ENCODE measurements around the gene TAF5.

TAF5 gene

GRCh38 chr10:103367782-103368518, at the start of gene TAF5:
Gene TAF5 (plus strand): TSS chr10:103367976. CDS start chr10:103367990, 14 bp downstream.
- H3K27ac ChIP-seq, result peak within 1 kb of the TSS; percentile 89
- TF ChIP-seq ZFX (IDR thresholded peaks at IDR 0.05; ENCODE audit: borderline replicate concordance), result no peak
- no peak for TF ChIP-seq CTCF (IDR thresholded peaks at IDR 0.05)

GRCh38 chr10:103327906-103328305, 39.9 kb upstream of the TAF5 start:
- no peak for TF ChIP-seq CTCF (IDR thresholded peaks at IDR 0.05)
- no peak overlapping the region for H3K27ac ChIP-seq

- H3K27ac ChIP-seq, result no peak overlapping the region
- TF ChIP-seq CTCF (IDR thresholded peaks at IDR 0.05), result peak; percentile 80
- TF ChIP-seq ZFX (IDR thresholded peaks at IDR 0.05; ENCODE audit: borderline replicate concordance), result no peak
Measured at GRCh38 chr10:103333934-103334520, 33.7 kb upstream of the TAF5 start.

- TF ChIP-seq CTCF (IDR thresholded peaks at IDR 0.05) (no peak), ZFX (IDR thresholded peaks at IDR 0.05; ENCODE audit: borderline replicate concordance) (no peak)
- no peak overlapping the region for H3K27ac ChIP-seq
Measured at GRCh38 chr10:103334567-103334966, 33.2 kb upstream of the TAF5 start.

GRCh38 chr10:103336370-103336769, 31.4 kb upstream of the TAF5 start:
- no peak overlapping the region for H3K27ac ChIP-seq
- no peak for TF ChIP-seq CTCF (IDR thresholded peaks at IDR 0.05)
- TF ChIP-seq ZFX (IDR thresholded peaks at IDR 0.05; ENCODE audit: borderline replicate concordance), result no peak

- TF ChIP-seq ZFX (IDR thresholded peaks at IDR 0.05; ENCODE audit: borderline replicate concordance) (no peak), CTCF (IDR thresholded peaks at IDR 0.05) (no peak)
- H3K27ac ChIP-seq, result peak overlapping the region; percentile 76
Measured at GRCh38 chr10:103350175-103350516, 17.6 kb upstream of the TAF5 start.

GRCh38 chr10:103350517-103351260, 17.1 kb upstream of the TAF5 start, which contains the start of gene PCGF6:
Gene PCGF6 (minus strand): TSS chr10:103351140. CDS start chr10:103351066, 74 bp downstream.
- TF ChIP-seq CTCF (IDR thresholded peaks at IDR 0.05) (no peak), ZFX (IDR thresholded peaks at IDR 0.05; ENCODE audit: borderline replicate concordance) (no peak)
- H3K27ac ChIP-seq, result peak within 1 kb of the TSS; percentile 76

Measured in 22Rv1 (cell line).